NT2/D1 (cell line): ENCODE results near the gene PDE8A.

Experiments used
- DNase-seq: peaks from one replicate; pipeline ENCODE4 v3.0.0-alpha.2; 2011; ENCODE audit warnings: low read depth, low spot score
- H3K27me3 ChIP-seq: 2 replicates; pipeline ENCODE4 v1.6.0; 2011; ENCODE audit warnings: mild to moderate bottlenecking; ENCODE audit not compliant: insufficient read length, insufficient read depth
- H3K36me3 ChIP-seq: 2 replicates; pipeline ENCODE4 v1.6.1; 2011; ENCODE audit warnings: mild to moderate bottlenecking, low read length, mixed read lengths; ENCODE audit not compliant: insufficient read depth, insufficient read length
- H3K4me1 ChIP-seq: 2 replicates; pipeline ENCODE4 v1.5.1; 2011; ENCODE audit not compliant: insufficient read depth, insufficient read length
- H3K4me3 ChIP-seq: 2 replicates; pipeline ENCODE4 v1.5.1; 2011; ENCODE audit warnings: low read depth; ENCODE audit not compliant: insufficient read length
- H3K9ac ChIP-seq: 2 replicates; pipeline ENCODE4 v1.6.0; 2011; ENCODE audit warnings: low read depth; ENCODE audit not compliant: insufficient read length
- H3K9me3 ChIP-seq: 2 replicates; pipeline ENCODE4 v1.5.1; 2011; ENCODE audit warnings: mild to moderate bottlenecking, low read length; ENCODE audit not compliant: insufficient read depth
- SUZ12 ChIP-seq: IDR thresholded peaks from 2 replicates; pipeline ENCODE4 v1.6.1; 2011; ENCODE audit not compliant: insufficient read length, insufficient read depth; ENCODE audit errors: extremely low read depth
- YY1 ChIP-seq: IDR thresholded peaks from 2 replicates; pipeline ENCODE4 v1.6.1; 2011; ENCODE audit not compliant: insufficient read length, insufficient read depth
- ZNF274 ChIP-seq: IDR thresholded peaks from 2 replicates; pipeline ENCODE4 v1.6.1; 2011; ENCODE audit warnings: mild to moderate bottlenecking, low read depth, low read length

Gene PDE8A, protein sequence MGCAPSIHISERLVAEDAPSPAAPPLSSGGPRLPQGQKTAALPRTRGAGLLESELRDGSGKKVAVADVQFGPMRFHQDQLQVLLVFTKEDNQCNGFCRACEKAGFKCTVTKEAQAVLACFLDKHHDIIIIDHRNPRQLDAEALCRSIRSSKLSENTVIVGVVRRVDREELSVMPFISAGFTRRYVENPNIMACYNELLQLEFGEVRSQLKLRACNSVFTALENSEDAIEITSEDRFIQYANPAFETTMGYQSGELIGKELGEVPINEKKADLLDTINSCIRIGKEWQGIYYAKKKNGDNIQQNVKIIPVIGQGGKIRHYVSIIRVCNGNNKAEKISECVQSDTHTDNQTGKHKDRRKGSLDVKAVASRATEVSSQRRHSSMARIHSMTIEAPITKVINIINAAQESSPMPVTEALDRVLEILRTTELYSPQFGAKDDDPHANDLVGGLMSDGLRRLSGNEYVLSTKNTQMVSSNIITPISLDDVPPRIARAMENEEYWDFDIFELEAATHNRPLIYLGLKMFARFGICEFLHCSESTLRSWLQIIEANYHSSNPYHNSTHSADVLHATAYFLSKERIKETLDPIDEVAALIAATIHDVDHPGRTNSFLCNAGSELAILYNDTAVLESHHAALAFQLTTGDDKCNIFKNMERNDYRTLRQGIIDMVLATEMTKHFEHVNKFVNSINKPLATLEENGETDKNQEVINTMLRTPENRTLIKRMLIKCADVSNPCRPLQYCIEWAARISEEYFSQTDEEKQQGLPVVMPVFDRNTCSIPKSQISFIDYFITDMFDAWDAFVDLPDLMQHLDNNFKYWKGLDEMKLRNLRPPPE

GRCh38 chr15:84981711-84982300 lies at the start of gene PDE8A:
Gene PDE8A, plus strand, starts transcription at chr15:84981856. Its CDS starts 307 bp downstream, at chr15:84982163.
- TF ChIP-seq YY1 (no peak), SUZ12 (no peak), ZNF274 (no peak)
- DNase-seq, result no peak
- peak within 1 kb of the TSS; percentile 86 for H3K9ac ChIP-seq
- no peaks in the 10 kb centered on the region for H3K9me3 ChIP-seq
- H3K4me3 ChIP-seq, result peak within 1 kb of the TSS; percentile 81
- no peaks in the 10 kb centered on the region for H3K36me3 ChIP-seq
- H3K4me1 ChIP-seq, result peaks cover 10% of the 10 kb centered on the region
- peaks cover 50% of the 10 kb centered on the region for H3K27me3 ChIP-seq

DNA sequence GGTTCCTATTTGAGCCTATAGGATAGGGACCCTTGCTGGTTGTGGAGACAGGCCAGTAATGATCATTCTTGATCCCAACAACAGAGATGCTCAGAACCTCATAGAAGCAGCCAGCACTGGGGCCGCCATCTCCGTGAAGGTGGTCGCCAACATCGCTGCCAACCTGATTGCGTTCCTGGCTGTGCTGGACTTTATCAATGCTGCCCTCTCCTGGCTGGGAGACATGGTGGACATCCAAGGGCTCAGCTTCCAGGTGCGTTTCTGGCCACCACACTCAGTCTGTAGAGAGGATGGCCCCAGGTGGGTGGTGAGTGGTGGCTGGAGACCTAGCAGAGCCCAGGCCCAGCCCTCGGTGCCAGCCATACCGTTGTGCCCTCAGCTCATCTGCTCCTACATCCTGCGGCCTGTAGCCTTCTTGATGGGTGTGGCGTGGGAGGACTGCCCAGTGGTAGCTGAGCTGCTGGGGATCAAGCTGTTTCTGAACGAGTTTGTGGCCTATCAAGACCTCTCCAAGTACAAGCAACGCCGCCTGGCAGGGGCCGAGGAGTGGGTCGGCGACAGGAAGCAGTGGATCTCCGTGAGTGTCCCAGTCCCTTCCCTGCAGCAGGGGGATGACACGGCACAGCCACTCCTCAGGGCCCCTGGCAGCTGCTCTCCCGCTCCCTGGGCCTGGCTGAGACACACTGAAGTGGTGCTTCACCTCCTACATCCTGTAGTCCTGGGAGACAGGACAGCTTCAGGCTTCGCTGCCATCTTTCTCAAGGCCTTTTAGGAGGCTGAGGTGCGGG lies 46.5 kb upstream of the PDE8A start:
- Histone ChIP-seq H3K4me1 (peaks cover 3% of the 10 kb centered on the region), H3K9ac (no peak overlapping the region), H3K4me3 (no peak overlapping the region), H3K27me3 (no peaks in the 10 kb centered on the region), H3K36me3 (no peaks in the 10 kb centered on the region), H3K9me3 (no peaks in the 10 kb centered on the region)
- DNase-seq, result no peak
- TF ChIP-seq SUZ12 (no peak), ZNF274 (no peak), YY1 (no peak)

DNA sequence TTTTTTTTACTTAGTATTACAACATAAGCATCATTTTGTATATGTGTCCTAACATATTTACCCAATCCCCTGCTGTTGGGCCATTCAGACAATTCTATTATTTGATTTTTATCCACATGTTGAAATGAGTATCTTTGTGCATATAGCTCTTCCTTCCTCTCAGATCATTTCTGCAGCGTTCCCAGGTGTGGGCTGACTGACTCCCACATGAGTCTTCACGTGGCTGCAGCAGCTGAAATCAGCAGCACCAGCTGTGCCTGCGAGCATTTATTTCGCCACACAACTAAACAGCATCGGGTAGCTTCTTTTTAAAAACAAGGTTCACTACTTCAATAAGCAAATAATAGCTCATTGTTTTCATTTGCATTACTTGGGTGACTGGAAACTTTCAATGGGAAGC lies 44.5 kb upstream of the PDE8A start:
- no peaks in the 10 kb centered on the region for H3K9me3 ChIP-seq
- TF ChIP-seq SUZ12, result no peak
- no peak for TF ChIP-seq YY1
- no peak for TF ChIP-seq ZNF274
- H3K36me3 ChIP-seq, result no peaks in the 10 kb centered on the region
- H3K4me1 ChIP-seq, result peaks cover 3% of the 10 kb centered on the region
- H3K27me3 ChIP-seq, result no peaks in the 10 kb centered on the region
- H3K4me3 ChIP-seq, result no peak overlapping the region
- no peak overlapping the region for H3K9ac ChIP-seq
- DNase-seq, result no peak

DNA sequence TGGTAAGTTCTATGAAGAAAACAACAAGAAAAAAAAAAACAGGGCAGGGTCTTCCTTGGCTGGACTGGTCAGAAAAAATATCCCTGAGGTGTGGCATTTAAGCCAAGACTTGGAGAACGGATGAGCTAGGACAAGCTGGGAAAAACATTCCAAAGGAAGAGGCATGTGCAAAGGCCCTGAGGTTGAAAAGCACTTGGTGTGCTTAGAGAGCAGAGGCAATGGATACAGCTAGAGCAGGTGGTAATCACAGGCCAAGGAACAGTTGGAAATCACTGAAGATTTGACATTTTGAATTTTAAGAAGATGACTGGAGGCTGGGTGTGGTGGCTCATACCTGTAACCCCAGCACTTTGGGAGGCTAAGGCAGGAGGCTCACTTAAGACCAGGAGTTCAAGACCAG lies 42.9 kb upstream of the PDE8A start:
- TF ChIP-seq SUZ12 (no peak), ZNF274 (no peak), YY1 (no peak)
- peaks cover 3% of the 10 kb centered on the region for H3K4me1 ChIP-seq

GRCh38 chr15:84940399-84940798 lies 41.3 kb upstream of the PDE8A start:
- no peak for DNase-seq

More for the DNA sequence above, 42.9 kb upstream of the PDE8A start:
- DNase-seq, result no peak
- no peak overlapping the region for H3K9ac ChIP-seq
- no peaks in the 10 kb centered on the region for H3K36me3 ChIP-seq
- H3K4me3 ChIP-seq, result no peak overlapping the region
- H3K27me3 ChIP-seq, result no peaks in the 10 kb centered on the region
- H3K9me3 ChIP-seq, result no peaks in the 10 kb centered on the region

GRCh38 chr15:84942456-84942855 lies 39.2 kb upstream of the PDE8A start:
- TF ChIP-seq ZNF274, result no peak
- TF ChIP-seq YY1, result no peak
- no peak for TF ChIP-seq SUZ12
- no peaks in the 10 kb centered on the region for H3K27me3 ChIP-seq
- no peaks in the 10 kb centered on the region for H3K9me3 ChIP-seq
- H3K4me3 ChIP-seq, result no peak overlapping the region
- no peak overlapping the region for H3K9ac ChIP-seq
- no peaks in the 10 kb centered on the region for H3K4me1 ChIP-seq
- no peak for DNase-seq
- H3K36me3 ChIP-seq, result no peaks in the 10 kb centered on the region

More at GRCh38 chr15:84940399-84940798, 41.3 kb upstream of the PDE8A start:
- no peak for TF ChIP-seq SUZ12
- TF ChIP-seq YY1, result no peak
- no peak for TF ChIP-seq ZNF274
- Histone ChIP-seq H3K27me3 (no peaks in the 10 kb centered on the region), H3K4me1 (no peaks in the 10 kb centered on the region), H3K9me3 (no peaks in the 10 kb centered on the region), H3K36me3 (no peaks in the 10 kb centered on the region), H3K9ac (no peak overlapping the region), H3K4me3 (no peak overlapping the region)
